GM06990 (cell line): ENCODE data around the gene SUCNR1.
"Not testable (repeated sequence)": the region's sequence is repeated elsewhere in the genome, so short reads cannot be mapped to it uniquely, and the experiment has no call there.

Experiments used
- DNase-seq: peaks from one replicate; pipeline ENCODE4 v3.0.0-alpha.2; 2011; ENCODE audit not compliant: insufficient read length; ENCODE audit errors: extremely low read depth
- H3K27me3 ChIP-seq: replicated peaks from 2 replicates; pipeline ENCODE4 v1.6.0; 2011; ENCODE audit warnings: low read length; ENCODE audit not compliant: control insufficient read depth, insufficient read depth
- H3K36me3 ChIP-seq: 2 replicates; pipeline ENCODE4 v1.5.1; 2011; ENCODE audit warnings: low read length; ENCODE audit not compliant: control insufficient read depth, insufficient read depth
- H3K4me3 ChIP-seq: replicated peaks from 2 replicates; pipeline ENCODE4 v1.5.1; 2011; ENCODE audit warnings: low read depth, mild to moderate bottlenecking, control low read depth, low read length
- CTCF ChIP-seq: IDR thresholded peaks from 2 replicates; pipeline ENCODE4 v1.5.1; 2011; ENCODE audit warnings: low read length, control low read depth, mild to moderate bottlenecking, inconsistent platforms; ENCODE audit not compliant: insufficient read depth, poor library complexity, severe bottlenecking

The SUCNR1 gene

DNA sequence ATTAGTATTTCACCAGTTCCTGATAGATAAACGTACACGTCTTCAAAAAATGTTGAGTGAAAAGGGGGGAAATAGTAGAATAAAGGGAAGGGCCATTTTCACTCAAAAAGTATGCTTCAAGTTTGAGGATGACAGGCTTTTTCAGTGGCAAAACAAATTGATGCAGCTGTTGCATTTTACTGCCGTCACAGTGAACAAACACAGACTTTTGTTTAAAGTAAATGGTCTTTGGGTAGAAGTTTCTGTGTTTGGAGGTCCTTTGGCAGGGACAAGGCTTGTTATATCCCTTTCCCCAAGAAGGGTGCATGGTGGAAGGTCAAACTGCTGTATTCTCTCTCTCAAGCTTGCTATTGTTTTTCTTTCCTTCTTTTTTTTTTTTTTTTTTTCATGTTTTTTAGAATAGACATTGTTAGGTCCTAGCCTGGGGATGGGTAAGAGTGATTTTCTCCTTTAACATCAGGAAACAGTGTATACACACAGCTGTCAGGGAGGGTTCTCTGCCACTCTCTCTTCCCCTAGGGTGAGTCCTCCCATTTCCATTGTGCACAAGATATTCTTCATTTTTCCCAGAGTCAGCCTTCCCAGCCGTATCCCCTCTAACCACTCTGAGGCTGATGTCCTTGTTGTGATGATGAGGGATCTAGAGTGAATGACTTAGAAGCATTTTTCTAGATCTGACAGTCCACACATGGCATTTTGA lies 6.6 kb upstream of the SUCNR1 start:
- Histone ChIP-seq H3K36me3 (no peaks in the 10 kb centered on the region), H3K27me3 (no peaks in the 10 kb centered on the region), H3K4me3 (no peak overlapping the region)
- DNase-seq, result no peak
- no peak for TF ChIP-seq CTCF

DNA sequence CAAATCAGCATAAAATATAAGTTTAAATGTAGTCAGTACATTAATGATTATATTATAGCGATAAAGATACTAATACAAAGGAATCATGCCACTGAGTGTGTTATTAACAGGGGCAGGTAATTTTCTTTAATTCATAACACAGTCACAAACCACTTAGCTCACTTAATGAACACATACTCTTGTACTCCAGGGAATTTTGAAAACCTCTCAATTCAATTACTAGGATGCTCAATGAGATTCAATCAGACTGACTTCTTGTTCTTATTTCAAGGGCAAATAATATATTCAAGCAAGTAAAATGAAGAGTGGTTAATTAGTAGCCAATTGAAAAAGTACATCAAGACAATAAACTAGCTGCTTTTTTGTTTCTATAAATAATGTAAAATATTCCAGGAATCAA lies 5.8 kb upstream of the SUCNR1 start:
- DNase-seq, result no peak
- no peak for TF ChIP-seq CTCF
- Histone ChIP-seq H3K36me3 (no peaks in the 10 kb centered on the region), H3K4me3 (no peak overlapping the region), H3K27me3 (no peaks in the 10 kb centered on the region)

DNA sequence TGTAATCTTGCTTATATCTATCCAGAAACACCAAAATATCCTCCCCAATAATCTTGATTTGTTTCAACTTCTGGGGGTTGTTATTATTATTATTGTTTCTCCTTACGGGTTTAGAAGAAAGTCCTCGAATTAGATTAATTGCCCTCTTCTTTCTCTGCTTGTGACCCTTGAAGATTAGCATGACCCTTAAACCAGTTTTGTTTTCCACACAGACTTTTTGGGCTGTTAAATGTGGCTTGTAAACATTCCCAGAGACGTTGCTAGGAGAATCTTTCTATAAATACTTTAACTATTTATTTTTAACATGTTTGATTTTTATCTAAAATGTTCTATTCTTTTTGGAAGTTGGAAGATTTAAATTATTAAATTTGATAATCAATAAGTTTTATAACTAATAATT lies 4.3 kb upstream of the SUCNR1 start:
- no peak for DNase-seq
- H3K36me3 ChIP-seq, result no peaks in the 10 kb centered on the region
- H3K27me3 ChIP-seq, result no peaks in the 10 kb centered on the region
- no peak overlapping the region for H3K4me3 ChIP-seq
- no peak for TF ChIP-seq CTCF

DNA sequence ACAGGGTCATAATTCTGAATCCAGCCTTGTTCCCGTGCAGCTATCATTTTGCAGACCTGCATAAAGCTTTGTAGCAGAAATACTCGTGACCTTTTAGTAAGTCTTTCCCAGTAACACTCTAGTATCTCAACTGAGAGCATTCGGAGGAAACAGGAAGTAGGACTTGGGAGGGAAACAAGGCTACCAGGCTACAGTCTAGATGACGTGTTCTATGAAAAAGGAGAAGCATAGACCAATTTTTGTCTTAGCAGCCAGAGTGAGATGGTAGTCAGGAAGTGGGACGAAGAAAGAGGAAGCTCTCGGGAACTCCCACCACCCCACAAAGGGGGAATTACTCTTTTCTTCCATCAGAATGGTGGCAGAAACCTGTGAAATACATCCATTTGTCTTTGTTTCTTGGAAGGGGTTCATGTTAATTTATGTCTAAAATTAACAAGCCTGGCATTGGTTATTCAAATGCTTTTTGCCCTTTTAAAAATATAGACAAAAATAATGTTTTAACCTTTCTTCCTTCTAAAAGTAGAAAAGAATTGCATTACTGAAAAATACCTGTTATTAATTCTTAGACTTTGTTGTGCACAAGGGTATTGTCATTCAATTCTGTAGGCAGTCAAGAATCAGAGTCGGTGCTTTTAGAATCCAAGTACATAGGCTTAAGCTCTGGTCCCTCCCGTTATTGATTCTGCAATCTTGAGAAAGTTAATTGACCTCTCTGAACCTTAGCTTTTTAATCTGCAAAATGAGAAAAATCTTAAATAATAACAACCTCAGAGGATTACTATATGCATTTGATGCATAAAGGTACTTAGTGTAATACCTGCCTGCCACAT lies 1.6 kb upstream of the SUCNR1 start:
- no peak overlapping the region for H3K4me3 ChIP-seq
- DNase-seq, result peak; percentile 25
- no peak for TF ChIP-seq CTCF
- H3K36me3 ChIP-seq, result no peaks in the 10 kb centered on the region
- no peaks in the 10 kb centered on the region for H3K27me3 ChIP-seq

- not testable (repeated sequence) for DNase-seq, H3K4me3 ChIP-seq, H3K27me3 ChIP-seq, H3K36me3 ChIP-seq
These were observed 636 bp downstream of the SUCNR1 start for GRCh38 chr3:151874079-151874478.

DNA sequence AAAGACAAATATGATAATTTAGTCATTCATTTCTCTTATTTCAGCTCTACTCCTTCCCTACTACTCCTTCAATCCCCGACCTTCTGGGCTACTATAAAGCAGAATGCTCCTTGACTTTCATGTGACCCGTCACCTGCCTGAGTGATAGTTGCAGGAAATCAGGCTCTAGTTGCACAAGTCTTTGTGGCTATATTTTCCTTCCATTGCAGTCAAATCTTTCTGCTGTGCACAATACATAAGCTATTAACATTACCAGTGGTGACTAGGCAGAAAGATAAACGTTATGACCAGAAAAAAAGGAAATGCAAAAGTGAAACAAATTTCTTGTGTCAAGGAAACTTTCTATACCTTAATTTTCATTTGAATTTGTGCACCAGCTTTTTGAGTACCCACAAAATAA lies 2.3 kb downstream of the SUCNR1 start:
- peak; percentile 29 for DNase-seq
- no peak for TF ChIP-seq CTCF
- Histone ChIP-seq H3K27me3 (no peaks in the 10 kb centered on the region), H3K36me3 (no peaks in the 10 kb centered on the region), H3K4me3 (no peak overlapping the region)
